ENCODE measurements around the gene CYTIP. TPM values are rescaled to one million over a fixed set of nuclear protein-coding genes. Genes with fewer than 3 reads are reported as not detected.

Gene CYTIP
- total RNA-seq, 3 donors from 2014 or later (not counting 1 experiment from before 2014, with no cell fraction given), result 276 to 363 (median 357) TPM

- Histone ChIP-seq H3K4me1 (ENCODE audit: control insufficient read depth, insufficient read depth, low read length) (peaks cover 37% of the 10 kb centered on the region), H3K4me3 (ENCODE audit: low read length) (no peak overlapping the region), H3K36me3 (ENCODE audit: control insufficient read depth, insufficient read depth, low read length) (peaks cover 91% of the 10 kb centered on the region), H3K9me3 (ENCODE audit: control insufficient read depth, insufficient read depth, low read length) (no peaks in the 10 kb centered on the region), H3K27me3 (ENCODE audit: control insufficient read depth, insufficient read depth, low read length) (no peaks in the 10 kb centered on the region), H3K27ac (ENCODE audit: low read length) (peak overlapping the region; percentile 92)
- H3K36me3 Mint-ChIP-seq, result peaks cover 60% of the 10 kb centered on the region
- intact Hi-C loops (cut with micrococcal nuclease), result loop anchor here (1.0 kb wide), 1 partner anchor 18 kb away; no protein-coding TSS in a partner anchor
- peaks cover 60 to 63% of the 10 kb centered on the region in 2 donors for H3K4me1 Mint-ChIP-seq
- ATAC-seq (no peak), DNase-seq (no peak)
- H3K4me3 Mint-ChIP-seq, result peak overlapping the region; percentile 70
- H3K27me3 Mint-ChIP-seq (ENCODE audit: low read depth in 2 of 2), result no peaks in the 10 kb centered on the region
- no peak for TF ChIP-seq CTCF (IDR thresholded peaks at IDR 0.05)
- whole genome bisulfite sequencing (ENCODE audit: insufficient coverage), result 83% methylated on average over 2 of the region's 2 CpGs
- peak overlapping the region; percentile 92 to 94 for H3K27ac Mint-ChIP-seq
- peaks cover 0 to 4% of the 10 kb centered on the region in 2 donors for H3K9me3 Mint-ChIP-seq
Observed at GRCh38 chr2:157421331-157421944, 22.5 kb downstream of the CYTIP start.

GRCh38 chr2:157420771-157421323, 23.0 kb downstream of the CYTIP start:
- H3K9me3 Mint-ChIP-seq, result peaks cover 0 to 3% of the 10 kb centered on the region in 2 donors
- peak overlapping the region; percentile 92 to 94 for H3K27ac Mint-ChIP-seq
- DNase-seq (peak in 1 of 2 donors; percentile 60), ATAC-seq (peak; percentile 54 to 82 (median 60))
- Histone ChIP-seq H3K9me3 (ENCODE audit: control insufficient read depth, insufficient read depth, low read length) (no peaks in the 10 kb centered on the region), H3K27me3 (ENCODE audit: control insufficient read depth, insufficient read depth, low read length) (no peaks in the 10 kb centered on the region), H3K4me1 (ENCODE audit: control insufficient read depth, insufficient read depth, low read length) (peaks cover 39% of the 10 kb centered on the region), H3K36me3 (ENCODE audit: control insufficient read depth, insufficient read depth, low read length) (peaks cover 91% of the 10 kb centered on the region), H3K27ac (ENCODE audit: low read length) (peak overlapping the region; percentile 92), H3K4me3 (ENCODE audit: low read length) (no peak overlapping the region)
- intact Hi-C loops (cut with micrococcal nuclease), result loop anchor here (1.0 kb wide), 1 partner anchor 18 kb away; no protein-coding TSS in a partner anchor
- H3K27me3 Mint-ChIP-seq (ENCODE audit: low read depth in 2 of 2), result no peaks in the 10 kb centered on the region
- peaks cover 62 to 63% of the 10 kb centered on the region in 2 donors for H3K4me1 Mint-ChIP-seq
- peak overlapping the region; percentile 70 for H3K4me3 Mint-ChIP-seq
- peaks cover 56% of the 10 kb centered on the region for H3K36me3 Mint-ChIP-seq
- 40% methylated on average over 3 of the region's 4 CpGs for WGBS (ENCODE audit: insufficient coverage)
- TF ChIP-seq CTCF (IDR thresholded peaks at IDR 0.05), result no peak

GRCh38 chr2:157419031-157419575, 24.8 kb downstream of the CYTIP start:
- intact Hi-C loops (cut with micrococcal nuclease), result loop anchor here (2.0 to 10.0 kb wide), 2 partner anchors 14 to 1084 kb away; partner anchors contain the start of gene NR4A2
- no peak for ATAC-seq
- peak overlapping the region; percentile 92 to 94 for H3K27ac Mint-ChIP-seq
- Histone ChIP-seq H3K4me3 (ENCODE audit: low read length) (no peak overlapping the region), H3K27ac (ENCODE audit: low read length) (peak overlapping the region; percentile 92), H3K4me1 (ENCODE audit: control insufficient read depth, insufficient read depth, low read length) (peaks cover 49% of the 10 kb centered on the region), H3K9me3 (ENCODE audit: control insufficient read depth, insufficient read depth, low read length) (no peaks in the 10 kb centered on the region), H3K27me3 (ENCODE audit: control insufficient read depth, insufficient read depth, low read length) (no peaks in the 10 kb centered on the region), H3K36me3 (ENCODE audit: control insufficient read depth, insufficient read depth, low read length) (peaks cover 91% of the 10 kb centered on the region)
- peak overlapping the region; percentile 55 for H3K4me3 Mint-ChIP-seq
- no peak for TF ChIP-seq CTCF (IDR thresholded peaks at IDR 0.05)
- H3K36me3 Mint-ChIP-seq, result peaks cover 58% of the 10 kb centered on the region
- no peak for DNase-seq
- peaks cover 75 to 79% of the 10 kb centered on the region in 2 donors for H3K4me1 Mint-ChIP-seq
- H3K9me3 Mint-ChIP-seq, result no peaks in the 10 kb centered on the region
- WGBS (ENCODE audit: insufficient coverage), result 80% methylated on average over 12 of the region's 12 CpGs
- H3K27me3 Mint-ChIP-seq (ENCODE audit: low read depth in 2 of 2), result no peaks in the 10 kb centered on the region

All from natural killer cell (primary cell).